GM18505 (cell line): ENCODE results near the gene PRICKLE2.

Experiments used
- ATAC-seq: cut with Tn5 transposase; IDR thresholded peaks from one replicate; pipeline ENCODE4 v1.9.1; 2021; ENCODE audit not compliant: unreplicated experiment
- POLR2A ChIP-seq: IDR thresholded peaks from 4 replicates; pipeline ENCODE4 v1.6.1; 2011; ENCODE audit warnings: borderline replicate concordance; ENCODE audit not compliant: insufficient read depth, insufficient read length; ENCODE audit errors: extremely low read depth

Gene PRICKLE2

GRCh38 chr3:64264501-64265109 is 39.3 kb upstream of the PRICKLE2 start:
- no peak for ATAC-seq
- no peak for TF ChIP-seq POLR2A

DNA sequence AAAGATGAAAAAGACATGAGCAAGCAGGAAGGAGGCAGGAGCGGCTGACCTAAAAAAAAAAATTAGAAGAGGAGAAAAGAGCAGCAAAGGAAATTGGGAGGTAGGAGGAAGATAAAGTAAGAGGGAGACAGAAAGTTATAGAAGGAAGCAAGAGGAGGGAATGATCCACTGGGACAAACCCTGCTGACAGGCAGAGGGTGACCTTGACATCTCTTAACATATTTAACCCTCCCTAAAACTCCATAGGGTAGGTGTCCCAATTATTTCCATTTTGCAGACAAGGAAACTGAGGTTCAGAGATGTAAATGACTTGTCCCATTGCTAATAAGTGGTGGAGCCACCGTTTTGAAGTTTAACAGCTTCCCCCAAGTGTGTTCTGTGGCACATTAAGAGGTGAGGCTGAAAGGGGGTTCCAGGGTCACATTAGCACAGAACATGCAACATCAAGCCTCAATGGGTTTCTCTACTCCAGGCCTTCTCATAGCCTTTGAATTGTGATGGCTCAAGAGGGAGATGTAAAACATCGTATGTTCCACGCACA is 37.4 kb upstream of the PRICKLE2 start:
- TF ChIP-seq POLR2A = no peak
- ATAC-seq = no peak

GRCh38 chr3:64260431-64260830 is 35.2 kb upstream of the PRICKLE2 start:
- no peak for ATAC-seq
- no peak for TF ChIP-seq POLR2A

DNA sequence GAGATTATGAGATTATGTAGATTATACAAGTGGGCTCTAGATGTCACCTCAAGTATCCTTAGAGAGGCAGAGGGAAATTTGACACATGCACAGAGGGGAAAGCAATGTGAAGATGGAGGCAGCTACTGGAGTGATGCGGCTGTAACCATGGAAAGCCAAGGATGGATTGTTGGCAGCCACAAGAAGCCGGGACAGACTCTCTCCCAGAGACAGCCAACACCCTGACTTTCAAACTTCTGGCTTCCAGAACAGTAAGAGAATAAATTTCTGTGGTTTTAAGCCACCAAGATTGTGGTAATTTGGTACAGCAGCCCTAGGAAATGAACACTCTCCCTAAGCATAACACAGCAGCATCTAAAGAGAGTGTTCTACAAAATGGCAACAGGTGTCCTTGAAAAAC is 34.4 kb upstream of the PRICKLE2 start:
- no peak for ATAC-seq
- TF ChIP-seq POLR2A = no peak

- no peak for ATAC-seq
These were observed 32.0 kb upstream of the PRICKLE2 start for GRCh38 chr3:64257100-64257755.

DNA sequence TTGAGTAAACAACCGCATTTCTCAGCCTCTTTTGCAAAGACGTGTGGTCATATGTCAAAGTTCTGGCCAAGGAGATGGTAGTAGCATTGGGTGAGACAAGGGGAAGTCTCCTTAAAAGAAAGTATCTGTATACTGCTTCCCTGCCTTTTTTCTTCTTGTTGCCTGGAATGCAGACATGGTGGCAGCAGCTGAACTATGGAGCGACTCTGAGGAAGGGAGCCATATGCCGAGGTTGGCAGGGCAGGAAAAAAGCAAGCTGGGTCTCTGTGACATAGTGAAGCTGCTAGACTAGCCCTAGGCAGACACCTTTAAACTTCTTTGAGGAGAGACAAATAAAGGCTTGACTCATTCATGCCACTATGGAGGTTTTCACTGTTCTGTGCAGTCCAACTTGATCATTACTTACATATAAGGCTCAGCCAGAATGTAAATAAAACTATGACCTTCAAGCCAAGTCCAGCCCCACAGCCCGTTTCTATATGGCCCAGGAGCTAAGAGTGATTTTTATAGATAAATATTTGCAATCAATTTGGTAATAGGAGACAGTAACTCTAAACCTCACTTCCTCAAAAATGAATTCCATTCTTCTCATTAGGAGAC is 30.6 kb upstream of the PRICKLE2 start:
- TF ChIP-seq POLR2A = no peak
- no peak for ATAC-seq

More at GRCh38 chr3:64257100-64257755, 32.0 kb upstream of the PRICKLE2 start:
- no peak for TF ChIP-seq POLR2A

- TF ChIP-seq POLR2A = no peak
- ATAC-seq = no peak
These were observed 29.2 kb upstream of the PRICKLE2 start for GRCh38 chr3:64254443-64254842.

DNA sequence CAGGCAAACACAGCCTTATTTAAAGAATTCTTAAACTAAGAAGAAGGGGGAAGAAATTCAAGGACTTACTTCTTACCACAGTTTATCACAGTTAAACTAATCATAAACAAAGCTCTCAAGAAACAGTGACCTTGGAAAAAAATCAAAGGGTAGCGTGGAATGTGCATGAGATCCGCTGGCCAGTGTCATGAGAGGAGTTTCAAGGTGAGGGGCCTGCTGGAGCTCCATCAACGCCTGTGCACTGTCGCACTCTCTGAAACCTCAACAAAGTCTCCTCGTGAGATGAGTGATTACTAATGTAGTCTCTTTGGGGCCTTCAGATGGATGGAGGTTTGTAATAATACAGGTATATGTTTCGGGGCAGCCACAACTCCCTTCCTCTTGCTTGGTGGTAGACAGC is 28.4 kb upstream of the PRICKLE2 start:
- no peak for ATAC-seq
- TF ChIP-seq POLR2A = no peak

DNA sequence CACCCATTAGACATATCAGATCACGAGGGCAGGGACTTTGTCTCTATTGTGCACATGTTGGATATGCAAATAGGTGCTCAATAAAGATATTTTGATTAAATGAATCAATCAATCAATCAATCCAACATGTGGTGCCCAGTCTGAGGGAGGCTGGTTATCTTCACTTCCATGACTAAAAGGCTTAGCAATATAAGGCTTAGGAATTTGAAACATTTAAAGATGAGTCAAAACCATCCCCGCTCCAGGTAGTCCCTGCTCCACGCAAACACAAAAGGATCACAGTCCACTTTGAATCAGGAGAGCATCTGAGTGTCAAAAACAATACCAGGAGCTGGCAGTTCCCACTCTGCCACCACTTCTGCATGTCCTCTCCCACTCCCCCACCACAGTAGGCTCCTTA is 25.8 kb upstream of the PRICKLE2 start:
- no peak for TF ChIP-seq POLR2A
- ATAC-seq = no peak

GRCh38 chr3:64247991-64248646 is 22.9 kb upstream of the PRICKLE2 start:
- ATAC-seq = no peak

GRCh38 chr3:64244011-64244942 is 19.0 kb upstream of the PRICKLE2 start:
- no peak for TF ChIP-seq POLR2A
- ATAC-seq = no peak

More at GRCh38 chr3:64247991-64248646, 22.9 kb upstream of the PRICKLE2 start:
- no peak for TF ChIP-seq POLR2A

- no peak for ATAC-seq
- TF ChIP-seq POLR2A = no peak
These were observed 17.2 kb upstream of the PRICKLE2 start for GRCh38 chr3:64242435-64242834.
